GM23338 (cell line): Measurements from ENCODE around the gene PRKCH. TPM values are rescaled to one million over a fixed set of nuclear protein-coding genes. Genes with fewer than 3 reads are reported as not detected.

Source experiments
- ATAC-seq: fragments of 200-7000 bp; cut with Tn5 transposase; 3 replicates; pipeline ENCODE4 v1.9.1; 2020
- DNase-seq: peaks from one replicate; pipeline ENCODE4 v3.0.0-alpha.2; 2015; ENCODE audit warnings: low spot score
- H2AFZ ChIP-seq: fragments of 200-600 bp; sonication (generic); 2 replicates; pipeline ENCODE4 v1.8.0; 2016; ENCODE audit warnings: antibody characterized with exemption, mild to moderate bottlenecking, moderate library complexity
- H3F3A ChIP-seq: fragments of 200-600 bp; sonication (generic); replicated peaks from 2 replicates; pipeline ENCODE4 v1.8.0; 2017; ENCODE audit warnings: antibody characterized with exemption, mixed run types, low read depth
- H3K27ac ChIP-seq: fragments of 200-600 bp; sonication (generic); 2 replicates; pipeline ENCODE4 v1.6.1; 2016; ENCODE audit warnings: low read depth
- H3K27me3 ChIP-seq: fragments of 200-600 bp; sonication (generic); 2 replicates; pipeline ENCODE4 v1.8.0; 2016; ENCODE audit warnings: mild to moderate bottlenecking, mixed run types, moderate library complexity; ENCODE audit not compliant: insufficient read depth
- H3K36me3 ChIP-seq: fragments of 200-600 bp; sonication (generic); 2 replicates; pipeline ENCODE4 v1.8.0; 2016; ENCODE audit warnings: mild to moderate bottlenecking; ENCODE audit not compliant: insufficient read depth
- H3K4me1 ChIP-seq: fragments of 200-600 bp; sonication (generic); 2 replicates; pipeline ENCODE4 v1.8.0; 2016; ENCODE audit warnings: mild to moderate bottlenecking, moderate library complexity; ENCODE audit not compliant: insufficient read depth
- H3K4me2 ChIP-seq: fragments of 200-600 bp; sonication (generic); 2 replicates; pipeline ENCODE4 v1.7.1; 2017; ENCODE audit warnings: mixed run types
- H3K4me3 ChIP-seq: fragments of 200-600 bp; sonication (generic); 2 replicates; pipeline ENCODE4 v1.6.1; 2016; ENCODE audit warnings: mixed run types
- H3K79me2 ChIP-seq: fragments of 200-600 bp; sonication (generic); replicated peaks from 2 replicates; pipeline ENCODE4 v1.8.0; 2017; ENCODE audit warnings: mild to moderate bottlenecking; ENCODE audit not compliant: insufficient read depth
- H3K9me2 ChIP-seq: fragments of 200-600 bp; sonication (generic); 2 replicates; pipeline ENCODE4 v1.8.0; 2017; ENCODE audit not compliant: insufficient read depth
- H4K20me1 ChIP-seq: fragments of 200-600 bp; sonication (generic); replicated peaks from 2 replicates; pipeline ENCODE4 v1.8.0; 2017; ENCODE audit warnings: mild to moderate bottlenecking; ENCODE audit not compliant: insufficient read depth
- H3K27ac Mint-ChIP-seq: 2 replicates; pipeline ENCODE4 v1.8.0; 2020; ENCODE audit warnings: inconsistent platforms, mild to moderate bottlenecking, moderate library complexity, mixed read lengths
- H3K27me3 Mint-ChIP-seq: 3 replicates; pipeline ENCODE4 v1.8.0; 2022; ENCODE audit warnings: low read depth, mild to moderate bottlenecking, moderate library complexity, mixed read lengths, inconsistent platforms; ENCODE audit not compliant: insufficient read depth, poor library complexity
- H3K36me3 Mint-ChIP-seq: 3 replicates; pipeline ENCODE4 v1.8.0; 2021; ENCODE audit warnings: low read depth, mild to moderate bottlenecking, inconsistent platforms, moderate library complexity, mixed read lengths
- H3K4me1 Mint-ChIP-seq: 3 replicates; pipeline ENCODE4 v1.8.0; 2020; ENCODE audit warnings: mild to moderate bottlenecking, inconsistent platforms, mixed read lengths
- H3K4me3 Mint-ChIP-seq: 3 replicates; pipeline ENCODE4 v1.8.0; 2021; ENCODE audit warnings: moderate library complexity, mild to moderate bottlenecking, inconsistent platforms, mixed read lengths
- H3K9me3 Mint-ChIP-seq: 3 replicates; pipeline ENCODE4 v1.8.0; 2020; ENCODE audit warnings: moderate library complexity, mild to moderate bottlenecking, inconsistent platforms, mixed read lengths
- EZH2 ChIP-seq: fragments of 200-600 bp; sonication (generic); IDR thresholded peaks from one replicate; pipeline ENCODE4 v1.8.0; 2017; ENCODE audit warnings: antibody characterized with exemption, mild to moderate bottlenecking, low read depth; ENCODE audit not compliant: unreplicated experiment
- ZNF114 ChIP-seq: fragments of 250-450 bp; sonication (Bioruptor Pico); IDR thresholded peaks from 2 replicates; pipeline ENCODE4 v1.5.0; 2020; ENCODE audit warnings: mild to moderate bottlenecking, moderate library complexity
- polyA plus RNA-seq: library from polyadenylated mRNA; unstranded; fragments of >200 nt; fragmentation: Nextera tagmentation; extraction: Ambion mirVana; gene quantifications from 2 replicates; pipeline ENCODE4 v1.2.1, GENCODE V29; 2016
- total RNA-seq: library from RNA; depleted of rRNA; stranded (reverse); fragments of >200 nt; shearing (Covaris generic); gene quantifications from 2 replicates; pipeline ENCODE4 v1.2.3, GENCODE V29; 2014
- TF ChIP-seq, protein P1 (sequence below): IDR thresholded peaks from one replicate; pipeline ENCODE4 v1.6.1; 2018; ENCODE audit warnings: antibody characterized with exemption; ENCODE audit not compliant: unreplicated experiment
- TF ChIP-seq, protein P2 (sequence below), 2 experiments: fragments of 200-600 bp in 1 of 2; sonication (generic) in 1 of 2; conservative IDR thresholded peaks; 2 replicates each; pipeline versions ENCODE4 v1.5.1 to v1.6.1; 2016 to 2017; ENCODE audit warnings: antibody characterized with exemption in 2 of 2, low read depth in 2 of 2, mild to moderate bottlenecking in 2 of 2, moderate library complexity in 1 of 2
- TF ChIP-seq, protein P3 (sequence below): fragments of 250-450 bp; sonication (Bioruptor Pico); IDR thresholded peaks from 2 replicates; pipeline ENCODE4 v1.5.0; 2020; ENCODE audit warnings: mild to moderate bottlenecking, moderate library complexity

The PRKCH gene
- total and polyA plus RNA-seq, 2 experiments from 2014 or later, result 5.4 to 10.1 TPM

DNA sequence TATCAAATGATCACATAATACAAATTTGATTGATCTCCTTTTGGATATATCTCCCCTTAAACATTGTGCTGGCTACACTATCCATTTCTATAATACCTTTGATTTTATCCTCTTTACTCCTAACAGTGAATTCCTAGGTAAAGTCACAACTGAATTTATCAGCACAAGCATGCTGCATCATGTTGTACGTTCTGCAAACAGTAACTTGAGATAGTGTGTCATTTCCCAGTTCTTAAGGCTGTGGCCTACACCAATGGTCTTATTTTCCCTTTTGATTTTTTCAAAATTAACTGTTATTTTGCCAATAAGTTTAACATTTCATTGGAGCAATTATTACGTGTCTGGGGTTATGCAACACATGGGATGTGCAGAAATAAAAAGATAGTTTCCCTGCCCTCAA, 24.8 kb downstream of the PRKCH start:
- Histone ChIP-seq H3F3A (no peaks in the 10 kb centered on the region), H3K4me2 (no peak overlapping the region), H3K36me3 (no peaks in the 10 kb centered on the region), H4K20me1 (no peaks in the 10 kb centered on the region), H3K4me1 (no peaks in the 10 kb centered on the region), H3K79me2 (no peaks in the 10 kb centered on the region), H3K27me3 (no peaks in the 10 kb centered on the region), H3K27ac (no peak overlapping the region), H3K4me3 (no peak overlapping the region), H3K9me2 (no peaks in the 10 kb centered on the region), H2AFZ (no peak overlapping the region)
- Mint-ChIP-seq H3K36me3 (no peaks in the 10 kb centered on the region), H3K9me3 (no peaks in the 10 kb centered on the region), H3K27ac (no peak overlapping the region), H3K27me3 (no peaks in the 10 kb centered on the region), H3K4me1 (peaks cover 2% of the 10 kb centered on the region; the same call in 2 of the 3 replicates), H3K4me3 (no peak overlapping the region)
- DNase-seq, result no peak
- TF ChIP-seq, protein P1, sequence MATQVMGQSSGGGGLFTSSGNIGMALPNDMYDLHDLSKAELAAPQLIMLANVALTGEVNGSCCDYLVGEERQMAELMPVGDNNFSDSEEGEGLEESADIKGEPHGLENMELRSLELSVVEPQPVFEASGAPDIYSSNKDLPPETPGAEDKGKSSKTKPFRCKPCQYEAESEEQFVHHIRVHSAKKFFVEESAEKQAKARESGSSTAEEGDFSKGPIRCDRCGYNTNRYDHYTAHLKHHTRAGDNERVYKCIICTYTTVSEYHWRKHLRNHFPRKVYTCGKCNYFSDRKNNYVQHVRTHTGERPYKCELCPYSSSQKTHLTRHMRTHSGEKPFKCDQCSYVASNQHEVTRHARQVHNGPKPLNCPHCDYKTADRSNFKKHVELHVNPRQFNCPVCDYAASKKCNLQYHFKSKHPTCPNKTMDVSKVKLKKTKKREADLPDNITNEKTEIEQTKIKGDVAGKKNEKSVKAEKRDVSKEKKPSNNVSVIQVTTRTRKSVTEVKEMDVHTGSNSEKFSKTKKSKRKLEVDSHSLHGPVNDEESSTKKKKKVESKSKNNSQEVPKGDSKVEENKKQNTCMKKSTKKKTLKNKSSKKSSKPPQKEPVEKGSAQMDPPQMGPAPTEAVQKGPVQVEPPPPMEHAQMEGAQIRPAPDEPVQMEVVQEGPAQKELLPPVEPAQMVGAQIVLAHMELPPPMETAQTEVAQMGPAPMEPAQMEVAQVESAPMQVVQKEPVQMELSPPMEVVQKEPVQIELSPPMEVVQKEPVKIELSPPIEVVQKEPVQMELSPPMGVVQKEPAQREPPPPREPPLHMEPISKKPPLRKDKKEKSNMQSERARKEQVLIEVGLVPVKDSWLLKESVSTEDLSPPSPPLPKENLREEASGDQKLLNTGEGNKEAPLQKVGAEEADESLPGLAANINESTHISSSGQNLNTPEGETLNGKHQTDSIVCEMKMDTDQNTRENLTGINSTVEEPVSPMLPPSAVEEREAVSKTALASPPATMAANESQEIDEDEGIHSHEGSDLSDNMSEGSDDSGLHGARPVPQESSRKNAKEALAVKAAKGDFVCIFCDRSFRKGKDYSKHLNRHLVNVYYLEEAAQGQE, result no peak
- no peak for TF ChIP-seq EZH2
- no peak for TF ChIP-seq ZNF114 (CRISPR knock-in tag)
- TF ChIP-seq, protein P2, sequence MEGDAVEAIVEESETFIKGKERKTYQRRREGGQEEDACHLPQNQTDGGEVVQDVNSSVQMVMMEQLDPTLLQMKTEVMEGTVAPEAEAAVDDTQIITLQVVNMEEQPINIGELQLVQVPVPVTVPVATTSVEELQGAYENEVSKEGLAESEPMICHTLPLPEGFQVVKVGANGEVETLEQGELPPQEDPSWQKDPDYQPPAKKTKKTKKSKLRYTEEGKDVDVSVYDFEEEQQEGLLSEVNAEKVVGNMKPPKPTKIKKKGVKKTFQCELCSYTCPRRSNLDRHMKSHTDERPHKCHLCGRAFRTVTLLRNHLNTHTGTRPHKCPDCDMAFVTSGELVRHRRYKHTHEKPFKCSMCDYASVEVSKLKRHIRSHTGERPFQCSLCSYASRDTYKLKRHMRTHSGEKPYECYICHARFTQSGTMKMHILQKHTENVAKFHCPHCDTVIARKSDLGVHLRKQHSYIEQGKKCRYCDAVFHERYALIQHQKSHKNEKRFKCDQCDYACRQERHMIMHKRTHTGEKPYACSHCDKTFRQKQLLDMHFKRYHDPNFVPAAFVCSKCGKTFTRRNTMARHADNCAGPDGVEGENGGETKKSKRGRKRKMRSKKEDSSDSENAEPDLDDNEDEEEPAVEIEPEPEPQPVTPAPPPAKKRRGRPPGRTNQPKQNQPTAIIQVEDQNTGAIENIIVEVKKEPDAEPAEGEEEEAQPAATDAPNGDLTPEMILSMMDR (conservative IDR thresholded peaks at IDR 0.05; ENCODE audit: low read depth in 2 of 2), result no peak
- TF ChIP-seq, protein P3, sequence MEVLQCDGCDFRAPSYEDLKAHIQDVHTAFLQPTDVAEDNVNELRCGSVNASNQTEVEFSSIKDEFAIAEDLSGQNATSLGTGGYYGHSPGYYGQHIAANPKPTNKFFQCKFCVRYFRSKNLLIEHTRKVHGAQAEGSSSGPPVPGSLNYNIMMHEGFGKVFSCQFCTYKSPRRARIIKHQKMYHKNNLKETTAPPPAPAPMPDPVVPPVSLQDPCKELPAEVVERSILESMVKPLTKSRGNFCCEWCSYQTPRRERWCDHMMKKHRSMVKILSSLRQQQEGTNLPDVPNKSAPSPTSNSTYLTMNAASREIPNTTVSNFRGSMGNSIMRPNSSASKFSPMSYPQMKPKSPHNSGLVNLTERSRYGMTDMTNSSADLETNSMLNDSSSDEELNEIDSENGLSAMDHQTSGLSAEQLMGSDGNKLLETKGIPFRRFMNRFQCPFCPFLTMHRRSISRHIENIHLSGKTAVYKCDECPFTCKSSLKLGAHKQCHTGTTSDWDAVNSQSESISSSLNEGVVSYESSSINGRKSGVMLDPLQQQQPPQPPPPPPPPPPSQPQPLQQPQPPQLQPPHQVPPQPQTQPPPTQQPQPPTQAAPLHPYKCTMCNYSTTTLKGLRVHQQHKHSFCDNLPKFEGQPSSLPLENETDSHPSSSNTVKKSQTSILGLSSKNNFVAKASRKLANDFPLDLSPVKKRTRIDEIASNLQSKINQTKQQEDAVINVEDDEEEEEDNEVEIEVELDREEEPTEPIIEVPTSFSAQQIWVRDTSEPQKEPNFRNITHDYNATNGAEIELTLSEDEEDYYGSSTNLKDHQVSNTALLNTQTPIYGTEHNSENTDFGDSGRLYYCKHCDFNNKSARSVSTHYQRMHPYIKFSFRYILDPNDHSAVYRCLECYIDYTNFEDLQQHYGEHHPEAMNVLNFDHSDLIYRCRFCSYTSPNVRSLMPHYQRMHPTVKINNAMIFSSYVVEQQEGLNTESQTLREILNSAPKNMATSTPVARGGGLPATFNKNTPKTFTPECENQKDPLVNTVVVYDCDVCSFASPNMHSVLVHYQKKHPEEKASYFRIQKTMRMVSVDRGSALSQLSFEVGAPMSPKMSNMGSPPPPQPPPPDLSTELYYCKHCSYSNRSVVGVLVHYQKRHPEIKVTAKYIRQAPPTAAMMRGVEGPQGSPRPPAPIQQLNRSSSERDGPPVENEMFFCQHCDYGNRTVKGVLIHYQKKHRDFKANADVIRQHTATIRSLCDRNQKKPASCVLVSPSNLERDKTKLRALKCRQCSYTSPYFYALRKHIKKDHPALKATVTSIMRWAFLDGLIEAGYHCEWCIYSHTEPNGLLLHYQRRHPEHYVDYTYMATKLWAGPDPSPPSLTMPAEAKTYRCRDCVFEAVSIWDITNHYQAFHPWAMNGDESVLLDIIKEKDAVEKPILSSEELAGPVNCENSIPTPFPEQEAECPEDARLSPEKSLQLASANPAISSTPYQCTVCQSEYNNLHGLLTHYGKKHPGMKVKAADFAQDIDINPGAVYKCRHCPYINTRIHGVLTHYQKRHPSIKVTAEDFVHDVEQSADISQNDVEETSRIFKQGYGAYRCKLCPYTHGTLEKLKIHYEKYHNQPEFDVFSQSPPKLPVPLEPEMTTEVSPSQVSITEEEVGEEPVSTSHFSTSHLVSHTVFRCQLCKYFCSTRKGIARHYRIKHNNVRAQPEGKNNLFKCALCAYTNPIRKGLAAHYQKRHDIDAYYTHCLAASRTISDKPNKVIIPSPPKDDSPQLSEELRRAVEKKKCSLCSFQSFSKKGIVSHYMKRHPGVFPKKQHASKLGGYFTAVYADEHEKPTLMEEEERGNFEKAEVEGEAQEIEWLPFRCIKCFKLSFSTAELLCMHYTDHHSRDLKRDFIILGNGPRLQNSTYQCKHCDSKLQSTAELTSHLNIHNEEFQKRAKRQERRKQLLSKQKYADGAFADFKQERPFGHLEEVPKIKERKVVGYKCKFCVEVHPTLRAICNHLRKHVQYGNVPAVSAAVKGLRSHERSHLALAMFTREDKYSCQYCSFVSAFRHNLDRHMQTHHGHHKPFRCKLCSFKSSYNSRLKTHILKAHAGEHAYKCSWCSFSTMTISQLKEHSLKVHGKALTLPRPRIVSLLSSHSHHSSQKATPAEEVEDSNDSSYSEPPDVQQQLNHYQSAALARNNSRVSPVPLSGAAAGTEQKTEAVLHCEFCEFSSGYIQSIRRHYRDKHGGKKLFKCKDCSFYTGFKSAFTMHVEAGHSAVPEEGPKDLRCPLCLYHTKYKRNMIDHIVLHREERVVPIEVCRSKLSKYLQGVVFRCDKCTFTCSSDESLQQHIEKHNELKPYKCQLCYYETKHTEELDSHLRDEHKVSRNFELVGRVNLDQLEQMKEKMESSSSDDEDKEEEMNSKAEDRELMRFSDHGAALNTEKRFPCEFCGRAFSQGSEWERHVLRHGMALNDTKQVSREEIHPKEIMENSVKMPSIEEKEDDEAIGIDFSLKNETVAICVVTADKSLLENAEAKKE, result no peak
- no peak for ATAC-seq
